Fibroblast of villous mesenchyme (primary cell): ENCODE measurements around the gene EXOC7. TPM values are rescaled to one million over a fixed set of nuclear protein-coding genes. Genes with fewer than 3 reads are reported as not detected.

Source experiments
- DNase-seq: peaks from one replicate; pipeline ENCODE4 v3.0.0-alpha.2; 2010; ENCODE audit warnings: low read depth
- H3K4me3 ChIP-seq: 2 replicates; pipeline ENCODE4 v1.5.1; 2011; ENCODE audit warnings: low read depth, mild to moderate bottlenecking, low read length
- CTCF ChIP-seq: IDR thresholded peaks from 2 replicates; pipeline ENCODE4 v1.5.1; 2012; ENCODE audit warnings: low read depth, mild to moderate bottlenecking, low read length; ENCODE audit not compliant: insufficient read depth
- total RNA-seq: library from RNA; depleted of rRNA; stranded (reverse); fragments of >200 nt; gene quantifications from 2 replicates; pipeline ENCODE4 v1.2.3, GENCODE V29; 2012

EXOC7 gene
- 93.1 and 98.4 TPM in 2 replicates for total RNA-seq

GRCh38 chr17:76103274-76104139 lies at the start of gene EXOC7:
Gene EXOC7 (minus strand): TSS chr17:76103787. CDS start chr17:76103692, 95 bp downstream.
- DNase-seq: peak; percentile 91
- peak within 1 kb of the TSS; percentile 94 for H3K4me3 ChIP-seq
- no peak for TF ChIP-seq CTCF

GRCh38 chr17:76153202-76153601 lies 49.6 kb upstream of the EXOC7 start:
- TF ChIP-seq CTCF: no peak
- H3K4me3 ChIP-seq: no peak overlapping the region
- DNase-seq: no peak

GRCh38 chr17:76152591-76152990 lies 49.0 kb upstream of the EXOC7 start:
- no peak for DNase-seq
- TF ChIP-seq CTCF: no peak
- H3K4me3 ChIP-seq: no peak overlapping the region

GRCh38 chr17:76151896-76152454 lies 48.4 kb upstream of the EXOC7 start:
- no peak for DNase-seq
- H3K4me3 ChIP-seq: no peak overlapping the region
- no peak for TF ChIP-seq CTCF

- H3K4me3 ChIP-seq: no peak overlapping the region
- no peak for TF ChIP-seq CTCF
- DNase-seq: no peak
Observed at GRCh38 chr17:76150712-76151622, 47.4 kb upstream of the EXOC7 start.

- no peak for DNase-seq
- TF ChIP-seq CTCF: no peak
- no peak overlapping the region for H3K4me3 ChIP-seq
Observed at GRCh38 chr17:76149214-76149613, 45.6 kb upstream of the EXOC7 start.
